NCI-H2107 treated with DMSO at 0.1 percent for 48 hours (cell line): ENCODE results near the gene TMPRSS11F.

Experiments used
- DNase-seq: peaks from one replicate; lab custom pipeline; 2025; ENCODE audit not compliant: unreplicated experiment; lab: John Stamatoyannopoulos, UW

The TMPRSS11F gene

GRCh38 chr4:68077737-68078136 lies 51.9 kb downstream of the TMPRSS11F start:
- no peak for DNase-seq

- no peak for DNase-seq
Observed at GRCh38 chr4:68077301-68077700, 52.4 kb downstream of the TMPRSS11F start.

GRCh38 chr4:68076194-68076593 lies 53.5 kb downstream of the TMPRSS11F start:
- no peak for DNase-seq

- DNase-seq: no peak
Observed at GRCh38 chr4:68074397-68074796, 55.3 kb downstream of the TMPRSS11F start.

GRCh38 chr4:68070302-68070701 lies 59.4 kb downstream of the TMPRSS11F start:
- no peak for DNase-seq

DNA sequence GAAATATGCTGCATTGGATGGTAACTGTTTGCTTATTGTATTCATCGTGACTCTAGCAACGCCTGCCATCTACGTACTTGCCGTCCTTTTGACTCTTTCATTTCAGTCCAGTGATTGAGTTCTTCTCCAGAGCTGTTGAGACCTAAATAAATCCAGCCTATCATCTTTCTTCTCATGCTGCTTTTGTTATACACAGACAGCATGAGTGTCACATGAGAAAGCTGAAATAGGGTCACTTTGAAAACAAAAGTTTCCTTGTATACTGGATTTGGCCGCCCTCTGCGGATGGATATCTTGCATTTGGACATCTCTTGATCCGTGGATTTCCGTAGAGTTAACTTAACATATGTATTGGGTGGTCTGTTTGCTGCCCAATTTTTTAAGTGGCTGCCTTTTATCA lies 67.2 kb downstream of the TMPRSS11F start:
- DNase-seq: no peak

- DNase-seq: no peak
Observed at GRCh38 chr4:68038272-68038671, 91.4 kb downstream of the TMPRSS11F start.

GRCh38 chr4:68021185-68021584 lies 108.5 kb downstream of the TMPRSS11F start:
- no peak for DNase-seq

DNA sequence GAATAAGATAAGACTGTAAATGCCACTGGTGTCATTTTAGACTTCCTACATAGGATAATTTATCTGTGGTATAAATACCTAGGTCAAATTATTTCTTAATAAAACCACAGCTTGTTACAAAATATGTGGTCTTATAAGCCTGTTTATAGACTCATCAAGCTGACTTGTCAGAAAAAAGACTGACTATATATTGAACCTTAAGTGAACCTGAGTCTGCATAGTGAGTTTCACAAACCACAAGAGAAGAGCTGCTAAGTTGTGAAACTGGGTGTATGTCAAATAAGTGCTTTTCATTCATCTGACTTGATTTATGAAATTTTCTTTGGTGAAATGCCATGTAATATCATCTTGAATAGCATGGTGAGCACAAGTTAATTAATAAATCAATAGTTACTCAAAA lies 118.0 kb downstream of the TMPRSS11F start:
- no peak for DNase-seq
